OCI-LY3 (cell line): ENCODE data around the gene ASAP2.

Experiments used
- H2AFZ ChIP-seq: fragments of 200-600, 300-600 bp; shearing (Covaris generic); 2 replicates; pipeline ENCODE4 v1.6.0; 2014; ENCODE audit warnings: antibody characterized with exemption, low read depth, low read length
- H3K27ac ChIP-seq: fragments of 200-600, 300-600 bp; sonication (generic); 2 replicates; pipeline ENCODE4 v1.5.1; 2014; ENCODE audit warnings: mild to moderate bottlenecking, low read length, moderate library complexity, mixed read lengths
- H3K27me3 ChIP-seq: fragments of 200-600, 300-600 bp; sonication (generic); 2 replicates; pipeline ENCODE4 v1.6.1; 2014; ENCODE audit warnings: low read depth, low read length, mixed read lengths
- H3K36me3 ChIP-seq: fragments of 200-600, 300-600 bp; sonication (generic); replicated peaks from 2 replicates; pipeline ENCODE3; 2014; ENCODE audit warnings: low read depth, low read length, mixed read lengths
- H3K4me1 ChIP-seq: fragments of 300-600, 200-600 bp; sonication (generic); 2 replicates; pipeline ENCODE4 v1.6.1; 2014; ENCODE audit warnings: low read length, mixed read lengths
- H3K4me2 ChIP-seq: fragments of 200-600, 300-600 bp; sonication (generic); 2 replicates; pipeline ENCODE4 v1.6.1; 2014; ENCODE audit warnings: low read length, mixed read lengths
- H3K4me3 ChIP-seq: fragments of 300-600, 200-600 bp; sonication (generic); 2 replicates; pipeline ENCODE4 v1.5.1; 2014; ENCODE audit warnings: antibody characterized with exemption, mild to moderate bottlenecking, low read length, moderate library complexity
- H3K79me2 ChIP-seq: fragments of 300-600, 200-600 bp; shearing (Covaris generic); 2 replicates; pipeline ENCODE4 v1.6.1; 2014; ENCODE audit warnings: mild to moderate bottlenecking, low read length, mixed read lengths
- H3K9ac ChIP-seq: fragments of 300-600, 200-600 bp; shearing (Covaris generic); 2 replicates; pipeline ENCODE4 v1.6.0; 2014; ENCODE audit warnings: mild to moderate bottlenecking, low read length, moderate library complexity
- H3K9me3 ChIP-seq: fragments of 200-600, 300-600 bp; shearing (Covaris generic); 2 replicates; pipeline ENCODE4 v1.6.1; 2014; ENCODE audit warnings: low read length, mixed read lengths; ENCODE audit not compliant: insufficient read depth
- H4K20me1 ChIP-seq: fragments of 200-600, 300-600 bp; sonication (generic); 2 replicates; pipeline ENCODE4 v1.6.1; 2016; ENCODE audit warnings: low read length, mixed read lengths; ENCODE audit not compliant: insufficient read depth
- EZH2phosphoT487 ChIP-seq: fragments of 200-600 bp; shearing (Covaris generic); IDR thresholded peaks from 2 replicates; pipeline ENCODE4 v1.6.1; 2018; ENCODE audit warnings: antibody characterized with exemption, mixed run types, low read depth
- TF ChIP-seq, protein P1 (sequence below): fragments of 200-600, 300-600 bp; sonication (generic); IDR thresholded peaks from 2 replicates; pipeline ENCODE4 v1.5.1; 2014; ENCODE audit warnings: antibody characterized with exemption, low read length, low read depth

ASAP2 gene

DNA sequence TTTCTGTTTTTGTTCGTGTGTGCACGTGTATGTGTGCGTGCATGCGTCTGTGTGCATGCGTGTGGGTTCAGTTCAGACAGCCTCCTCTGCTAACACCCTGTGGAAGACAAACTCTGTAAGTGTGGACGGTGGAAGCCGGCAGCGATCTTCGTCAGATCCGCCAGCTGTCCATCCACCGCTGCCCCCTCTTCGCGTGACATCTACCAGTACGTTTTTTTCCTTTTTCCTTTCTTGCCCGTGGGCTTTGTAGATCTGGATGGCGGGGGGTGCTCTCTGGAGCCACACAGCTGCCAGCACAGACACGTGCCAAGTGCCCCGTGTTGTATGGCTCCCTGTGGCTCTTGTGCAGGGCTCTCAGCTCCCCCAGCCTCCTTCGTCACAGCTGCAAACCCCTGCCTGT lies 184.4 kb downstream of the ASAP2 start:
- Histone ChIP-seq H3K27ac (no peak overlapping the region), H3K9ac (no peak overlapping the region), H3K4me2 (no peak overlapping the region)

DNA sequence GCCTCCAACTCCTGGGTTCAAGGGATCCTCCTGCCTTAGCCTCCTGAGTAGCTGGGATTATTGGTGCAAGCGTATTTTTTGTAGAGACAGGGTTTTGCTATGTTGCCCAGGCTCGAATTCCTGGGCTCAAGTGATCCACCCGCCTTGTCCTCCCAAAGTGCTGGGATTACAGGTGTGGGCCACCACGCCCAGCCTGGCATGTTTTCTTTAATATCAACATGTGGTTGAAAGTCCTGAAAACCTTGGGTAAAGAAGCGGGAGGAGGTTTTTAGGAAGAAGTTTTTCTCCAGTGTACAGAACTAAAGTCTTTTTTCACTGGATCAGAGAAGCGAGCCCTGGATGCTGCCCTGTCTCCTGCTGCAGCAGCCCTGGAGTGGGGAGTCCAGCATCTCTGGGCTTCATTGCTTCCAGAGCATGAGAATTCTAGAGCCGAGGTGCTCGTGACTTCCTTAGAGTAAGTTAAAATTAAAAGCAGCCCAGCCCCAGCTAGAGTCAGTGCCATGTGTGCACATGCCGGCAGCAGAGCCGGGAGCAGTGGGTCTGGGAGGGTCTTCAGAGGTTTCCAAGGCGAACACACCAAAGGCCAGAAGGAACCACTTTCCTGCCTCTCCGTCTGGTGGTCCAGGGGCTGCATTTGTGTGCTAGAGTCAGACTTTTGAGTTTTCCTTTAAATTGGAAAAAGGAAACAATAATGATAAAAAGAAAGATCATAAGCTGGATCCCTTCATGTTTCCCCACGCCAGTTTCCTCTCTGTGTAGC lies 185.5 kb downstream of the ASAP2 start:
- Histone ChIP-seq H3K36me3 (no peaks in the 10 kb centered on the region), H3K27me3 (no peaks in the 10 kb centered on the region), H3K4me1 (peaks cover 5% of the 10 kb centered on the region; the same call in 1 of the 2 replicates), H3K9me3 (no peaks in the 10 kb centered on the region), H3K79me2 (no peaks in the 10 kb centered on the region), H3K9ac (no peak overlapping the region), H3K4me2 (no peak overlapping the region), H3K4me3 (no peak overlapping the region), H3K27ac (no peak overlapping the region), H2AFZ (no peak overlapping the region), H4K20me1 (no peaks in the 10 kb centered on the region)
- TF ChIP-seq EZH2phosphoT487, result no peak
- TF ChIP-seq, protein P1, sequence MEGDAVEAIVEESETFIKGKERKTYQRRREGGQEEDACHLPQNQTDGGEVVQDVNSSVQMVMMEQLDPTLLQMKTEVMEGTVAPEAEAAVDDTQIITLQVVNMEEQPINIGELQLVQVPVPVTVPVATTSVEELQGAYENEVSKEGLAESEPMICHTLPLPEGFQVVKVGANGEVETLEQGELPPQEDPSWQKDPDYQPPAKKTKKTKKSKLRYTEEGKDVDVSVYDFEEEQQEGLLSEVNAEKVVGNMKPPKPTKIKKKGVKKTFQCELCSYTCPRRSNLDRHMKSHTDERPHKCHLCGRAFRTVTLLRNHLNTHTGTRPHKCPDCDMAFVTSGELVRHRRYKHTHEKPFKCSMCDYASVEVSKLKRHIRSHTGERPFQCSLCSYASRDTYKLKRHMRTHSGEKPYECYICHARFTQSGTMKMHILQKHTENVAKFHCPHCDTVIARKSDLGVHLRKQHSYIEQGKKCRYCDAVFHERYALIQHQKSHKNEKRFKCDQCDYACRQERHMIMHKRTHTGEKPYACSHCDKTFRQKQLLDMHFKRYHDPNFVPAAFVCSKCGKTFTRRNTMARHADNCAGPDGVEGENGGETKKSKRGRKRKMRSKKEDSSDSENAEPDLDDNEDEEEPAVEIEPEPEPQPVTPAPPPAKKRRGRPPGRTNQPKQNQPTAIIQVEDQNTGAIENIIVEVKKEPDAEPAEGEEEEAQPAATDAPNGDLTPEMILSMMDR, result no peak

More for the DNA sequence above, 184.4 kb downstream of the ASAP2 start:
- H4K20me1 ChIP-seq, result no peaks in the 10 kb centered on the region
- H3K36me3 ChIP-seq, result no peaks in the 10 kb centered on the region
- H3K4me1 ChIP-seq, result peaks cover 5% of the 10 kb centered on the region; the same call in 1 of the 2 replicates
- no peaks in the 10 kb centered on the region for H3K27me3 ChIP-seq
- H3K79me2 ChIP-seq, result no peaks in the 10 kb centered on the region
- no peak overlapping the region for H3K4me3 ChIP-seq
- TF ChIP-seq, protein P1, result no peak
- no peak for TF ChIP-seq EZH2phosphoT487
- no peak overlapping the region for H2AFZ ChIP-seq
- no peaks in the 10 kb centered on the region for H3K9me3 ChIP-seq

DNA sequence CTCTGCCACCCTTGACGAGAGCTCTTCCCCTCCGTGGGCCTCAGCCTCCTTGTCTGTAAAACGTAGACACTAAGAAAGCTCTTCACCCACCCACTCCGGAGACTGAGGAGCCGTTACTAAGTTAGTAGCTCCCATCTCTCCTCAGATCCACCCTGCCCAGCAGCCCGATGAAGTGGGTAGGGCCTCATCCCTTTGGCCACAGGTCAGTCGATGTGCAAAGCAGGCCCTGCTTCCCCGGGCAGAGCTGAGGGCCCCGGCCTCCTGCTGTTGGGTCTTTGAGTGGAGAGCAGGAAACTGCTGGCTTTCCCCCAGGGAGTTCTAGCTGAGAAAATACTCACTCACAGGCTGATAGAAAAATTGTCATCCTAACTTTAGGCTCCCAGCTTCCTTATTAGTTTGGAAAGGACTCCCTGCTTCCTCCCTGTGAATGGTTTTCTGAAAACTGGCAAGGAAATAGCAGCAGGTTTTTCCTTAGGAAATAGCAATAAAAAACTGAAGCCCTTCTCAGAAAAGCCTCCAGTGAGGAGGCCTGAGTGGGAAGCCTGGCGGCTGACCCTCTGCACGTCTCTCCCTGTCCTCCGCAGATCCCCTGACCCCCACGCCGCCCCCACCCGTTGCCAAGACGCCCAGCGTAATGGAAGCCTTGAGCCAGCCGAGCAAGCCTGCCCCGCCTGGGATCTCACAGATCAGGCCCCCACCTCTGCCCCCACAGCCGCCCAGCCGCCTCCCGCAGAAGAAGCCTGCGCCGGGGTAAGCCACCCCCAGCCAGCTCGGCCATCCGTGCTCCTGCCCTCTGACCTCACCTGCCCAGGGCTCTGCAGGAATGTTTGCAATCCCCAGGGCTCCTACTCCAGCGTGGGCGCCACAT lies 186.5 kb downstream of the ASAP2 start:
- TF ChIP-seq, protein P1, result no peak
- TF ChIP-seq EZH2phosphoT487, result no peak
- Histone ChIP-seq H3K36me3 (no peaks in the 10 kb centered on the region), H3K9me3 (no peaks in the 10 kb centered on the region), H3K4me3 (no peak overlapping the region), H3K4me2 (no peak overlapping the region), H3K27me3 (no peaks in the 10 kb centered on the region), H3K27ac (no peak overlapping the region), H3K79me2 (no peaks in the 10 kb centered on the region), H4K20me1 (no peaks in the 10 kb centered on the region), H3K4me1 (peaks cover 5% of the 10 kb centered on the region; the same call in 1 of the 2 replicates), H2AFZ (no peak overlapping the region), H3K9ac (no peak overlapping the region)

DNA sequence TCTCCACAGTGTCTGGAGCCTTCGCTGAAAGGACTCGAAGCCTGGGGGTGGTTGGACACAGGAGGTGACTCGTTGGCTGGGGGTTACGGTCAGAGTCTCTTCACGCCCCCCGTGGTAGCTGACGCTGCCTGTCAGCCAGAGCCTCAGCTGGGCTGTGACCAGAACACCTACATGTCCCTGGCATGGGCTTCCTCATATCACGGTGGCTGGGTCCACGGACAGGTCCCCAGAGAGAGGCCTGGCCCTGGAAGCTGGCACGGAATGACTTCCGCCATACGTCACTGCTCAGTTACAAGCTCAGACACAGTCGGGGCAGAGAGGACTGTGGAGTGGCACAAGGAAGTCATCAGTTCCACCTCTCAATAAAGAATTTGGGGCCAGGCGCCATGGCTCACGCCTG lies 188.2 kb downstream of the ASAP2 start:
- no peak overlapping the region for H2AFZ ChIP-seq
- H3K27me3 ChIP-seq, result no peaks in the 10 kb centered on the region
- H3K9ac ChIP-seq, result no peak overlapping the region
- no peak for TF ChIP-seq EZH2phosphoT487
- TF ChIP-seq, protein P1, result no peak
- H3K4me1 ChIP-seq, result no peaks in the 10 kb centered on the region
- no peak overlapping the region for H3K4me3 ChIP-seq
- no peak overlapping the region for H3K4me2 ChIP-seq
- H3K36me3 ChIP-seq, result no peaks in the 10 kb centered on the region
- H3K9me3 ChIP-seq, result no peaks in the 10 kb centered on the region
- H3K79me2 ChIP-seq, result no peaks in the 10 kb centered on the region
- no peak overlapping the region for H3K27ac ChIP-seq
- H4K20me1 ChIP-seq, result no peaks in the 10 kb centered on the region
